Suppressor macrophage treated with lipopolysaccharide for 4 hours (primary cell): ENCODE data around the gene NT5DC3.
A peak's percentile ranks its signal among the peaks of the same experiment; 100 is the strongest.

ENCODE experiments used
- DNase-seq: peaks from one replicate; pipeline ENCODE4 v3.0.0-alpha.2; 2020

The NT5DC3 gene

GRCh38 chr12:103840876-103841689 is at the start of gene NT5DC3:
Gene NT5DC3, minus strand, starts transcription at chr12:103841234. Its CDS starts 78 bp downstream, at chr12:103841156.
- DNase-seq: peak; percentile 92

- DNase-seq: no peak
Measured at GRCh38 chr12:103887738-103888137, 46.7 kb upstream of the NT5DC3 start.

GRCh38 chr12:103886195-103886797 is 45.3 kb upstream of the NT5DC3 start:
- DNase-seq: no peak

- DNase-seq: peak; percentile 54
Measured at GRCh38 chr12:103884316-103884715, 43.3 kb upstream of the NT5DC3 start.

GRCh38 chr12:103883908-103884307 is 42.9 kb upstream of the NT5DC3 start:
- DNase-seq: no peak

GRCh38 chr12:103882861-103883596 is 42.0 kb upstream of the NT5DC3 start:
- peak; percentile 12 for DNase-seq

- no peak for DNase-seq
Measured at GRCh38 chr12:103881261-103881660, 40.2 kb upstream of the NT5DC3 start.

GRCh38 chr12:103880299-103881142 is 39.5 kb upstream of the NT5DC3 start:
- DNase-seq: no peak

GRCh38 chr12:103879878-103880277 is 38.8 kb upstream of the NT5DC3 start:
- DNase-seq: no peak

GRCh38 chr12:103879048-103879692 is 38.1 kb upstream of the NT5DC3 start:
- DNase-seq: no peak

GRCh38 chr12:103877934-103878510 is 37.0 kb upstream of the NT5DC3 start:
- DNase-seq: peak; percentile 70

- peak; percentile 21 for DNase-seq
Measured at GRCh38 chr12:103877288-103877687, 36.3 kb upstream of the NT5DC3 start.

- no peak for DNase-seq
Measured at GRCh38 chr12:103875666-103876065, 34.6 kb upstream of the NT5DC3 start.

- no peak for DNase-seq
Measured at GRCh38 chr12:103868215-103868614, 27.2 kb upstream of the NT5DC3 start.

- no peak for DNase-seq
Measured at GRCh38 chr12:103865151-103865730, 24.2 kb upstream of the NT5DC3 start.

GRCh38 chr12:103864710-103865109 is 23.7 kb upstream of the NT5DC3 start:
- no peak for DNase-seq

GRCh38 chr12:103858953-103859601 is 18.0 kb upstream of the NT5DC3 start:
- DNase-seq: peak; percentile 56

GRCh38 chr12:103858335-103858734 is 17.3 kb upstream of the NT5DC3 start:
- DNase-seq: no peak

GRCh38 chr12:103857164-103857563 is 16.1 kb upstream of the NT5DC3 start:
- DNase-seq: no peak

- DNase-seq: no peak
Measured at GRCh38 chr12:103855896-103856657, 15.0 kb upstream of the NT5DC3 start.
